HEK293 (cell line): ENCODE measurements around the gene GRIK4.

Source experiments
- BCL11A ChIP-seq: fragments of 450-650 bp; formaldehyde crosslinking; IDR thresholded peaks from 2 replicates; pipeline ENCODE4 v1.5.1; 2016; ENCODE audit warnings: low read depth, missing biosample characterization, missing genetic modification characterization
- HOXA7 ChIP-seq: sonication (generic); formaldehyde crosslinking; IDR thresholded peaks from 2 replicates; pipeline ENCODE4 v1.8.1; 2022; ENCODE audit warnings: missing genetic modification reagents, borderline replicate concordance
- KLF17 ChIP-seq: fragments of 450-650 bp; formaldehyde crosslinking; IDR thresholded peaks from 2 replicates; pipeline ENCODE4 v1.5.1; 2016; ENCODE audit warnings: missing biosample characterization, missing genetic modification characterization
- KLF8 ChIP-seq: fragments of 450-650 bp; formaldehyde crosslinking; IDR thresholded peaks from 2 replicates; pipeline ENCODE4 v1.5.1; 2016; ENCODE audit warnings: missing biosample characterization, missing genetic modification characterization
- PATZ1 ChIP-seq: fragments of 450-650 bp; formaldehyde crosslinking; IDR thresholded peaks from 2 replicates; pipeline ENCODE4 v1.5.1; 2016; ENCODE audit warnings: missing biosample characterization, missing genetic modification characterization
- SP2 ChIP-seq: fragments of 450-650 bp; formaldehyde crosslinking; IDR thresholded peaks from 2 replicates; pipeline ENCODE4 v1.5.1; 2016; ENCODE audit warnings: missing biosample characterization, missing genetic modification characterization
- SP7 ChIP-seq: fragments of 450-650 bp; formaldehyde crosslinking; IDR thresholded peaks from 2 replicates; pipeline ENCODE4 v1.5.1; 2016; ENCODE audit warnings: missing biosample characterization, missing genetic modification characterization
- WT1 ChIP-seq: fragments of 450-650 bp; formaldehyde crosslinking; IDR thresholded peaks from 2 replicates; pipeline ENCODE4 v1.5.1; 2016; ENCODE audit warnings: missing biosample characterization, missing genetic modification characterization
- ZBTB26 ChIP-seq: fragments of 450-650 bp; formaldehyde crosslinking; optimal IDR thresholded peaks from 2 replicates; pipeline ENCODE3; 2016; ENCODE audit warnings: missing biosample characterization, mild to moderate bottlenecking, missing genetic modification characterization
- ZNF114 ChIP-seq: fragments of 450-650 bp; formaldehyde crosslinking; IDR thresholded peaks from 2 replicates; pipeline ENCODE4 v1.5.0; 2017; ENCODE audit warnings: missing biosample characterization, missing genetic modification characterization
- ZNF121 ChIP-seq: fragments of 450-650 bp; formaldehyde crosslinking; IDR thresholded peaks from 2 replicates; pipeline ENCODE4 v1.5.1; 2016; ENCODE audit warnings: missing biosample characterization, missing genetic modification characterization
- ZNF132 ChIP-seq: fragments of 450-650 bp; formaldehyde crosslinking; IDR thresholded peaks from 2 replicates; pipeline ENCODE4 v1.5.1; 2017; ENCODE audit warnings: missing biosample characterization, missing genetic modification characterization, borderline replicate concordance
- ZNF23 ChIP-seq: fragments of 450-650 bp; formaldehyde crosslinking; IDR thresholded peaks from 2 replicates; pipeline ENCODE4 v1.5.1; 2016; ENCODE audit warnings: missing biosample characterization, missing genetic modification characterization, borderline replicate concordance
- ZNF248 ChIP-seq: fragments of 450-650 bp; formaldehyde crosslinking; IDR thresholded peaks from 2 replicates; pipeline ENCODE4 v1.5.1; 2017; ENCODE audit warnings: missing biosample characterization, missing genetic modification characterization
- ZNF518A ChIP-seq: fragments of 450-650 bp; formaldehyde crosslinking; conservative IDR thresholded peaks from 2 replicates; pipeline ENCODE4 v1.5.1; 2016; ENCODE audit warnings: low read depth, missing biosample characterization, missing genetic modification characterization
- ZNF571 ChIP-seq: fragments of 450-650 bp; formaldehyde crosslinking; IDR thresholded peaks from 2 replicates; pipeline ENCODE4 v1.5.0; 2017; ENCODE audit warnings: missing biosample characterization, missing genetic modification characterization
- ZNF626 ChIP-seq: fragments of 450-650 bp; sonication (Bioruptor Pico); formaldehyde crosslinking; IDR thresholded peaks from 2 replicates; pipeline ENCODE4 v1.5.1; 2018; ENCODE audit warnings: missing biosample characterization, missing genetic modification characterization, inconsistent platforms
- ZNF785 ChIP-seq: fragments of 450-650 bp; formaldehyde crosslinking; IDR thresholded peaks from 2 replicates; pipeline ENCODE4 v1.5.1; 2016; ENCODE audit warnings: missing biosample characterization, missing genetic modification characterization
- ZNF791 ChIP-seq: fragments of 450-650 bp; formaldehyde crosslinking; IDR thresholded peaks from 2 replicates; pipeline ENCODE4 v1.5.1; 2016; ENCODE audit warnings: missing biosample characterization, missing genetic modification characterization
- ZXDB ChIP-seq: fragments of 450-650 bp; formaldehyde crosslinking; IDR thresholded peaks from 2 replicates; pipeline ENCODE4 v1.5.1; 2016; ENCODE audit warnings: missing biosample characterization, missing genetic modification characterization
- TF ChIP-seq, protein P1 (sequence below): fragments of 450-650 bp; formaldehyde crosslinking; conservative IDR thresholded peaks from 2 replicates; pipeline ENCODE4 v1.5.1; 2016; ENCODE audit warnings: low read depth, missing biosample characterization, missing genetic modification characterization
- TF ChIP-seq, protein P2 (sequence below): fragments of 450-650 bp; formaldehyde crosslinking; IDR thresholded peaks from 2 replicates; pipeline ENCODE4 v1.5.1; 2016; ENCODE audit warnings: missing biosample characterization, missing genetic modification characterization, borderline replicate concordance

The GRIK4 gene

GRCh38 chr11:121023848-121024751 lies 512.6 kb downstream of the GRIK4 start, which contains the start of gene TBCEL (continued):
- TF ChIP-seq ZNF518A (tag by site-specific recombination) = peak; percentile 79
- TF ChIP-seq WT1 = 0 out of 2 replicates have a peak, but pooled peaks have one; percentile 12
- peak; percentile 28 for TF ChIP-seq ZBTB26 (tag by site-specific recombination)
- no peak for TF ChIP-seq ZNF571 (tag by site-specific recombination)
- no peak for TF ChIP-seq ZNF791 (tag by site-specific recombination)
- TF ChIP-seq ZNF132 (tag by site-specific recombination) = no peak
- no peak for TF ChIP-seq ZNF248
- TF ChIP-seq BCL11A (tag by site-specific recombination) = 0 out of 2 replicates have a peak, but pooled peaks have one; percentile 36
- peak; percentile 95 for TF ChIP-seq PATZ1 (tag by site-specific recombination)
- peak; percentile 64 for TF ChIP-seq SP2
- TF ChIP-seq ZNF114 (tag by site-specific recombination) = no peak
- TF ChIP-seq, protein P1, sequence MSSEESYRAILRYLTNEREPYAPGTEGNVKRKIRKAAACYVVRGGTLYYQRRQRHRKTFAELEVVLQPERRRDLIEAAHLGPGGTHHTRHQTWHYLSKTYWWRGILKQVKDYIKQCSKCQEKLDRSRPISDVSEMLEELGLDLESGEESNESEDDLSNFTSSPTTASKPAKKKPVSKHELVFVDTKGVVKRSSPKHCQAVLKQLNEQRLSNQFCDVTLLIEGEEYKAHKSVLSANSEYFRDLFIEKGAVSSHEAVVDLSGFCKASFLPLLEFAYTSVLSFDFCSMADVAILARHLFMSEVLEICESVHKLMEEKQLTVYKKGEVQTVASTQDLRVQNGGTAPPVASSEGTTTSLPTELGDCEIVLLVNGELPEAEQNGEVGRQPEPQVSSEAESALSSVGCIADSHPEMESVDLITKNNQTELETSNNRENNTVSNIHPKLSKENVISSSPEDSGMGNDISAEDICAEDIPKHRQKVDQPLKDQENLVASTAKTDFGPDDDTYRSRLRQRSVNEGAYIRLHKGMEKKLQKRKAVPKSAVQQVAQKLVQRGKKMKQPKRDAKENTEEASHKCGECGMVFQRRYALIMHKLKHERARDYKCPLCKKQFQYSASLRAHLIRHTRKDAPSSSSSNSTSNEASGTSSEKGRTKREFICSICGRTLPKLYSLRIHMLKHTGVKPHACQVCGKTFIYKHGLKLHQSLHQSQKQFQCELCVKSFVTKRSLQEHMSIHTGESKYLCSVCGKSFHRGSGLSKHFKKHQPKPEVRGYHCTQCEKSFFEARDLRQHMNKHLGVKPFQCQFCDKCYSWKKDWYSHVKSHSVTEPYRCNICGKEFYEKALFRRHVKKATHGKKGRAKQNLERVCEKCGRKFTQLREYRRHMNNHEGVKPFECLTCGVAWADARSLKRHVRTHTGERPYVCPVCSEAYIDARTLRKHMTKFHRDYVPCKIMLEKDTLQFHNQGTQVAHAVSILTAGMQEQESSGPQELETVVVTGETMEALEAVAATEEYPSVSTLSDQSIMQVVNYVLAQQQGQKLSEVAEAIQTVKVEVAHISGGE (tag by site-specific recombination) = peak; percentile 73
- no peak for TF ChIP-seq ZNF121 (tag by site-specific recombination)
- no peak for TF ChIP-seq ZNF785 (tag by site-specific recombination)
- TF ChIP-seq KLF8 (tag by site-specific recombination) = no peak; the same call in 1 of the 2 replicates
- TF ChIP-seq ZXDB = peak; percentile 67
- TF ChIP-seq ZNF23 (tag by site-specific recombination) = no peak
- TF ChIP-seq, protein P2, sequence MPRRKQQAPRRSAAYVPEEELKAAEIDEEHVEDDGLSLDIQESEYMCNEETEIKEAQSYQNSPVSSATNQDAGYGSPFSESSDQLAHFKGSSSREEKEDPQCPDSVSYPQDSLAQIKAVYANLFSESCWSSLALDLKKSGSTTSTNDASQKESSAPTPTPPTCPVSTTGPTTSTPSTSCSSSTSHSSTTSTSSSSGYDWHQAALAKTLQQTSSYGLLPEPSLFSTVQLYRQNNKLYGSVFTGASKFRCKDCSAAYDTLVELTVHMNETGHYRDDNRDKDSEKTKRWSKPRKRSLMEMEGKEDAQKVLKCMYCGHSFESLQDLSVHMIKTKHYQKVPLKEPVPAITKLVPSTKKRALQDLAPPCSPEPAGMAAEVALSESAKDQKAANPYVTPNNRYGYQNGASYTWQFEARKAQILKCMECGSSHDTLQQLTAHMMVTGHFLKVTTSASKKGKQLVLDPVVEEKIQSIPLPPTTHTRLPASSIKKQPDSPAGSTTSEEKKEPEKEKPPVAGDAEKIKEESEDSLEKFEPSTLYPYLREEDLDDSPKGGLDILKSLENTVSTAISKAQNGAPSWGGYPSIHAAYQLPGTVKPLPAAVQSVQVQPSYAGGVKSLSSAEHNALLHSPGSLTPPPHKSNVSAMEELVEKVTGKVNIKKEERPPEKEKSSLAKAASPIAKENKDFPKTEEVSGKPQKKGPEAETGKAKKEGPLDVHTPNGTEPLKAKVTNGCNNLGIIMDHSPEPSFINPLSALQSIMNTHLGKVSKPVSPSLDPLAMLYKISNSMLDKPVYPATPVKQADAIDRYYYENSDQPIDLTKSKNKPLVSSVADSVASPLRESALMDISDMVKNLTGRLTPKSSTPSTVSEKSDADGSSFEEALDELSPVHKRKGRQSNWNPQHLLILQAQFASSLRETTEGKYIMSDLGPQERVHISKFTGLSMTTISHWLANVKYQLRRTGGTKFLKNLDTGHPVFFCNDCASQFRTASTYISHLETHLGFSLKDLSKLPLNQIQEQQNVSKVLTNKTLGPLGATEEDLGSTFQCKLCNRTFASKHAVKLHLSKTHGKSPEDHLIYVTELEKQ (tag by site-specific recombination) = no peak
- no peak for TF ChIP-seq ZNF626
- TF ChIP-seq SP7 (tag by site-specific recombination) = 0 out of 2 replicates have a peak, but pooled peaks have one; percentile 41
- no peak for TF ChIP-seq HOXA7 (CRISPR knock-in tag)
- no peak; the same call in 1 of the 2 replicates for TF ChIP-seq KLF17 (tag by site-specific recombination)
